Mesenteric fat pad (tissue), 1 donor: ENCODE measurements around the gene TXN2. TPM values are rescaled to one million over a fixed set of nuclear protein-coding genes. Genes with fewer than 3 reads are reported as not detected.
A peak's percentile ranks its signal among the peaks of the same experiment; 100 is the strongest.
"Not testable (repeated sequence)": the region's sequence is repeated elsewhere in the genome, so short reads cannot be mapped to it uniquely, and the experiment has no call there.

Experiments used
- DNase-seq: peaks from one replicate; pipeline ENCODE4 v3.0.0-alpha.2; 2020; ENCODE audit warnings: low spot score
- total RNA-seq: library from RNA; stranded (reverse); fragmentation: NEBNext Ultra II Directional; extraction: Animal tissue kit (Norgen Biotek cat#: 25700); gene quantifications from one replicate; pipeline ENCODE4 v1.2.1, GENCODE V29; 2021
- donor health status: DM: yes; HTN: yes; CAD: no.

Gene TXN2
- total RNA-seq, 1 donor from 2014 or later: 52.0 TPM

DNA sequence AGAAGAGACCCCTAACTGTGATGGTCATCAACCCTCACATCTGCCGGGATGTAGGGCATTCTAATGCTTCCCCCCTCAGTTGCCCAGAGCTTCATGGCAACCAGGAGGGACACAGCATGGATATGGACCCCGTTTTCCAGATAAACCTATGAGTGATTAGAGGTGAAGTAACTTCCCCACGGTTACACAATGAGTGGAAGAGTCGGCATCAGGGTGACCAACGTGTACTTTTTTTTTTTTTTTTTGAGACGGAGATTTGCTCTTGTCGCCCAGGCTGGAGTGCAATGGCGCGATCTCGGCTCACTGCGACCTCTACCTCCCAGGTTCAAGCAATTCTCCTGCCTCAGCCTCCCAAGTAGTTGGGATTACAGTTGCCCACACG is 25.0 kb downstream of the TXN2 start:
- DNase-seq: no peak

- DNase-seq: no peak
Measured at GRCh38 chr22:36455571-36456463, 25.6 kb downstream of the TXN2 start.

- peak; percentile 98 for DNase-seq
Measured at GRCh38 chr22:36454916-36455570, 26.4 kb downstream of the TXN2 start.

DNA sequence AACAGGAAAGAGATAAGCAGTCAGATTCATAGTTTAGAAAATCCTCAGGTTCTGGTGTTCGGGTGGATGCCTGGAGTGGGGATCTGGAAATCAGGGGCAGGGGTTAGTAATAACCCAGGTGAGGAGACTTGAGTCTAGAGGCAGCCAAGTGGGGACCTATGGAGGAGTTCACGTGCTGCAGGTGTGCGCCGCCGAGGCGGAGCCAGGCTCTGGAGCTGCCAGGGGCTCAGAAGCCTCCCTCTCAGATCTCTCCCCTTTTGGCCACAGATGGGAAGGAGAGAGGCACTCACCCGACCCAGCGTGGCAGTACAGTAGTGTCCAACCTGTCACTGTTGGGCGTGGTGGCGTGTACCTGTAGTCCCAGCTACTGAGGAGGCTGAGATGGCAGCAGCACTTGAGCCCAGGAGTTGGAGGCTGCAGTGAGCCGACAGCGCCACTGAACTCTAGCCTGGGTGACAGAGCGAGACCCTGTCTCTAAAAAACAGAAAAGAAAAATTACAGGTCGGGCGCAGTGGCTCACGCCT is 27.5 kb downstream of the TXN2 start:
- no peak for DNase-seq

DNA sequence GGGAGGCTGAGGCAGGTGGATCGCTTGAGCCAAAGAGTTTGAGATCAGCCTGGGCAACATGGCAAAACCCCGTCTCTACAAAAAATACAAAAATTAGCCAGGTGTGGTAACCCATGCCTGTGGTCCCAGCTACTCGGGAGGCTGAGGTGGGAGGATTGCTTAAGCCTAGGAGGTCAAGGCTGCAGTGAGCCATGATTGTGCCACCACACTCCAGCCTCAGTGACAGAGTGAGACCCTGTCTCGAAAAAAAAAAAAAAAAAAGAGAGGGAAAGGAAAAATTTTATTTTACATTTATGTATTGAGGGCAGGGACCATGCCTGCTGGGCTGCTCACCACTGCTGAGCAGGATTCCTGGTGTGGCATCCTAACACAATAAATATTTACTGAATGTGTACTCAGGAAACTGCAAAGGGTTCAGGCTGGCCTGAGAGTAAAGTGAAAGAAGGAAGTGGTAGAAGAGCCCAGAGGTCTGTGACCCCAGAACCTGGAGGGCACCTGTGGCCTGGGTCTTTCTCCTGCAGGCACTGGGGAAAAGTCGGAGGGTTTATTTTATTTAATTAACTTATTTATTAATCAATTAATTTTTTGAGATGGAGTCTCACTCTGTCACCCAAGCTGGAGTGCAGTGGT is 28.3 kb downstream of the TXN2 start:
- DNase-seq: not testable (repeated sequence)

- no peak for DNase-seq
Measured at GRCh38 chr22:36452250-36452977, 29.0 kb downstream of the TXN2 start.

GRCh38 chr22:36450923-36451322 is 30.5 kb downstream of the TXN2 start:
- DNase-seq: not testable (repeated sequence)

DNA sequence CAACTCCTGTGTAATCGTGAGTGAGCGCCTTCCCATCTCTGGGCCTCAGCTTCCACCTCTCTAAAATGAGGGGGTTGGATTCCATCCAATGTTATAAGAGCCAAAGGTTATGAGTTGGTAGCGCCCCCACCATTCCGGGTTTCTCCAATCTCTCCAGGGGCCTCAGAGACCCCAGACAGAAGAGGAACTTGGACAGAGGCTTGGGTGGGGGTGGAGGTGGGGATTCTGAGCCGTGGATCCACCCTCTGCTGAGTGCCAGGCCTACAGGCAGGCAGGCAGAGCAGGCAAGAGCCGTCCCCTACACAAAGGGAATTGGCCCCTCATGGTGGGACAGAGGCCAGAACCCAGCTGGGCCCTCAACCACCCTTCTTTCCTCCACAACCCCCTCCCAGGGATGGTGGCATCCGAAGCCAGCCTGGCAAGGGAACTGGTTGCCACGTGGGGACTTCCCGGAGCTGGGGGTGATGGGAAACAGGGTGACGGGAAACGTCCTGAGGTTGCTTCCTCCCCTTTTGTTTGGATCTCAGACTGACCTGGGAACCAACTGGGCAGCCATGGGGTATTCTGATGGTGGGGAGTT is 31.8 kb downstream of the TXN2 start:
- no peak for DNase-seq

DNA sequence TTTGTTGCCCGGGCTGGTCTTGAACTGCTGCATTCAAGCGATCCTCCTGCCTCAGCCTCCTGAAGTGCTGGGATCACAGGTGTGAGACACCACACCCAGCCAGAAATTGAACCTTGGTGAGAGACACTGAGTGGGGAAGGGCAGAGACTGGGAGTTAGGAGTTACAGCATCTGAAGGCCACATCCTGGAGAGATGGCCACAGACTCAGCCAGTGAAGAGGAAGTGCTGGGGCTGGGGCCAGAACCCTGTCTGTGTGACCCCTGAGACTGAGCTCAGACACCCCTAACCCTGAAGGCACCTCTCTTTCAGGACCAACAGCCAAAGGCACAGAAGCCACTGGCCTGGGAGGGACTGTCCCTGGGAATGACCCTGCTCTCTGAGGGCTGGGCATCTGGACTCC is 33.8 kb downstream of the TXN2 start:
- no peak for DNase-seq

- DNase-seq: no peak
Measured at GRCh38 chr22:36445158-36445668, 36.2 kb downstream of the TXN2 start.

GRCh38 chr22:36443198-36443770 is 38.2 kb downstream of the TXN2 start:
- no peak for DNase-seq

DNA sequence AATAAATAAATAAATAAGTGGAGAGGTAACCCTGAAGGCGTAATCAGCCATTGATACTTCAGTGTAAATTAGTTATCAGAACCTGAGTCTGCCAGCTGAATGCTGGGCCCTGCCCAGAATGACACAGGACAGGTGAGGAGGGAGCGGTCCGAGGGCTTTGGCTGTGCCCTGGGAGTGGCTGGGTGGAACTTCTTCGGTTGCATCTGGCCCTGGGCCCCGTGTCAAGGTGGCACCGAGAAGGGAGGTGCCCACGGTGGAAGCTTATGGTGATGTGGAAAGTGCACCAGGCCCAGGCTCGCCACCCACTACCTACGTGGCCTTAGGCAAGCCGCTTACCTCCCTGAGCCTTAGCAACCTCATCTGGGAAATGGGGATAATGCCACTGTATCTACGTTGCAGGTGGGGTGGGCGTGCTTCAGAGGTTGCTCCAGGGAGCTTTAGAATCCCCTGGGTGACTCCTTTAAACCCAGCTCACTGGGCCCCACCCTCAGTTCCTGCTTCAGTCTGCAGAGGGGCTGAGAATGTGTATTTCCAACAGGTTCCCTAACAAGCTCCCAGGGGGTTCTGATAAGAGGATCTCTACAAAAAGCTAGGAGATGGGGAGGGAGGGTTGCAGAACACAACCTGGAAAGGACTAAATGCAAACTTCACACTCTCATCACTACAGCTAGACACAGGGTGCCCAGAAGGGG is 38.8 kb downstream of the TXN2 start:
- DNase-seq: no peak

DNA sequence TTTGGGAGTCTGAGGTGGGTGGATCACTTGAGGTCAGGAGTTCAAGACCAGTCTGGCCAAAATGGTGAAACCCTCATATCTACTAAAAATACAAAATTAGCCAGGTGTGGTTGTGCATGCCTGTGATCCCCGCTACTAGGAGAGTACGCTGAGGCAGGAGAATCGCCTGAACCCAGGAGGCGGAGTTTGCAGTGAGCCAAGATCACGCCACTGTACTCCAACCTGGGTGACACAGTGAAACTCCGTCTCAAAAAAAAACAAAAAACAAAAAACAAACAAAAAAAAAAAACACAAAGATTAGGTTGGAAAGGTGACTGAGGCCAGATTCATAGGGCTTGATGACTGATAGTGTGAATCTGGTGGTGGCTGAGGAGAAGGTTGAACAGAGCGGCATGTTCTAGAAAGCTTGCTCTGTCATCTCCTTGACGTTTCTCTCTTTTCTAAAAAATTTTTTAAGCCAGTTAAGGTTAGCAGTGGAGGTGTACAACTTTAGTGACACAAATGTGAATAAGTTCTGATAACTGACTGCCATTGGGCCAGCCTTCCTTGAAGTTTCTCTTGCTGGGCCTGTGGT is 40.9 kb downstream of the TXN2 start:
- no peak for DNase-seq

- no peak for DNase-seq
Measured at GRCh38 chr22:36439481-36440271, 41.8 kb downstream of the TXN2 start.

- DNase-seq: no peak
Measured at GRCh38 chr22:36435516-36436415, 45.7 kb downstream of the TXN2 start.

GRCh38 chr22:36433318-36434231 is 47.9 kb downstream of the TXN2 start:
- DNase-seq: no peak
